ENCODE results near the gene MRGPRG. TPM values are rescaled to one million over a fixed set of nuclear protein-coding genes. Genes with fewer than 3 reads are reported as not detected.

The MRGPRG gene
- total and polyA plus RNA-seq, 4 donors, result not detected

DNA sequence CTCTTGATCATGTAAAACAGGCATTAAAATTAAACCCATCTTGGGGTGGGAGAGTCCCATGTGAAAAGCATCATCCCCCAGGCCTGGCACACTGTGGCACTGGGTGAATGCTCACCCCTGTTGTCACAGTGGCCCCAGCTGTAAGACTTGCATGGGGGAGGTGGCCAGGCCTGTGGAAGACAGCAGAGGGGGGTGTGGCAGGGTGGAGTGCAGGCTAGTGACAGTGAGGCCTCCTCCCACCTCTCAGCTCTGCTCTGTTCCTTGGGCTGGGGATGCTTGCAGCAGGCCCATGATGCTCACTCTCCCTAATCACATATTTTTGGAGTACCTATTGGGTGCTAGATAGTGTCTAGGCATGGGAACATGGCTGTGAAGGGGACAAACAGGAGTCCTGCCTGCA, 43.4 kb downstream of the MRGPRG start (continued):
- TF ChIP-seq, protein P1, sequence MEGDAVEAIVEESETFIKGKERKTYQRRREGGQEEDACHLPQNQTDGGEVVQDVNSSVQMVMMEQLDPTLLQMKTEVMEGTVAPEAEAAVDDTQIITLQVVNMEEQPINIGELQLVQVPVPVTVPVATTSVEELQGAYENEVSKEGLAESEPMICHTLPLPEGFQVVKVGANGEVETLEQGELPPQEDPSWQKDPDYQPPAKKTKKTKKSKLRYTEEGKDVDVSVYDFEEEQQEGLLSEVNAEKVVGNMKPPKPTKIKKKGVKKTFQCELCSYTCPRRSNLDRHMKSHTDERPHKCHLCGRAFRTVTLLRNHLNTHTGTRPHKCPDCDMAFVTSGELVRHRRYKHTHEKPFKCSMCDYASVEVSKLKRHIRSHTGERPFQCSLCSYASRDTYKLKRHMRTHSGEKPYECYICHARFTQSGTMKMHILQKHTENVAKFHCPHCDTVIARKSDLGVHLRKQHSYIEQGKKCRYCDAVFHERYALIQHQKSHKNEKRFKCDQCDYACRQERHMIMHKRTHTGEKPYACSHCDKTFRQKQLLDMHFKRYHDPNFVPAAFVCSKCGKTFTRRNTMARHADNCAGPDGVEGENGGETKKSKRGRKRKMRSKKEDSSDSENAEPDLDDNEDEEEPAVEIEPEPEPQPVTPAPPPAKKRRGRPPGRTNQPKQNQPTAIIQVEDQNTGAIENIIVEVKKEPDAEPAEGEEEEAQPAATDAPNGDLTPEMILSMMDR (IDR thresholded peaks at IDR 0.05; ENCODE audit: low read depth, low read length, missing input control), result no peak
- TF ChIP-seq EGR1 (IDR thresholded peaks at IDR 0.05; ENCODE audit: low read depth in 2 of 2), result no peak
- no peak for TF ChIP-seq JUND (IDR thresholded peaks at IDR 0.05)
- TF ChIP-seq, protein P2, sequence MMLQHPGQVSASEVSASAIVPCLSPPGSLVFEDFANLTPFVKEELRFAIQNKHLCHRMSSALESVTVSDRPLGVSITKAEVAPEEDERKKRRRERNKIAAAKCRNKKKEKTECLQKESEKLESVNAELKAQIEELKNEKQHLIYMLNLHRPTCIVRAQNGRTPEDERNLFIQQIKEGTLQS (IDR thresholded peaks at IDR 0.05), result no peak
- TF ChIP-seq HNF4A (conservative IDR thresholded peaks at IDR 0.05), result no peak

DNA sequence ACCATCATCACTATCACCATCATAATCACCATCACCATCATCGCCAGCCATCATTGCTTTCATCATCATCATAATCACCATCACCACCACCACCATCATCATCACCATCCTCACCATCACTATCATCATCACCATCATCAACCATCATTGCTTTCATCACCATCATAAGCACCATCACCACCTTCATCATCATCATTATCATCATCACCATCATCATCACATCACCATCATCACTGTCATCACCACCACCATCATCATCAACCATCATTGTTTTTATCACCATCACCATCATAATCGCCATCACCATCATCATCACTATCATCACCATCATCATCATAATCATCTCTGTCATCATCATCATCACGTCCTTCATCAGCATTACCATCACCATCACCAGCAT, 44.2 kb downstream of the MRGPRG start:
- Histone ChIP-seq H3K9ac (ENCODE audit: low read depth in 1 of 2, low read length in 2 of 2) (no peak overlapping the region), H3K27me3 (ENCODE audit: control insufficient read depth in 4 of 4, insufficient read depth in 4 of 4, low read length in 3 of 4) (no peaks in the 10 kb centered on the region), H3K4me3 (ENCODE audit: low read depth in 1 of 3, low read length in 3 of 3) (no peak overlapping the region), H3K36me3 (ENCODE audit: control insufficient read depth in 4 of 4, insufficient read depth in 3 of 4, low read depth in 1 of 4, low read length in 3 of 4) (no peaks in the 10 kb centered on the region), H3K9me3 (ENCODE audit: control insufficient read depth in 4 of 4, low read length in 3 of 4) (peaks cover 0 to 11% (median 6%) of the 10 kb centered on the region in 4 donors), H3K27ac (ENCODE audit: low read depth in 1 of 2, low read length in 2 of 2) (no peak overlapping the region), H3K4me1 (ENCODE audit: control insufficient read depth in 4 of 4, insufficient read depth in 4 of 4, low read length in 3 of 4) (no peaks in the 10 kb centered on the region)
- DNase-seq (ENCODE audit: low spot score), result no peak
- TF ChIP-seq, protein P3, sequence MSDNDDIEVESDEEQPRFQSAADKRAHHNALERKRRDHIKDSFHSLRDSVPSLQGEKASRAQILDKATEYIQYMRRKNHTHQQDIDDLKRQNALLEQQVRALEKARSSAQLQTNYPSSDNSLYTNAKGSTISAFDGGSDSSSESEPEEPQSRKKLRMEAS (IDR thresholded peaks at IDR 0.05), result no peak
- TF ChIP-seq HNF4A (conservative IDR thresholded peaks at IDR 0.05) (no peak), SP1 (IDR thresholded peaks at IDR 0.05) (no peak), GABPA (IDR thresholded peaks at IDR 0.05 in 1 of 2, conservative IDR thresholded peaks at IDR 0.05 in 1 of 2) (no peak), RXRA (IDR thresholded peaks at IDR 0.05) (no peak), NR2F2 (IDR thresholded peaks at IDR 0.05) (no peak), FOXA1 (IDR thresholded peaks at IDR 0.05) (no peak), HNF4G (IDR thresholded peaks at IDR 0.05) (no peak), TAF1 (conservative IDR thresholded peaks at IDR 0.05) (no peak), EGR1 (IDR thresholded peaks at IDR 0.05; ENCODE audit: low read depth in 2 of 2) (no peak), JUND (IDR thresholded peaks at IDR 0.05) (no peak), FOXA2 (IDR thresholded peaks at IDR 0.05) (no peak)
- TF ChIP-seq, protein P4, sequence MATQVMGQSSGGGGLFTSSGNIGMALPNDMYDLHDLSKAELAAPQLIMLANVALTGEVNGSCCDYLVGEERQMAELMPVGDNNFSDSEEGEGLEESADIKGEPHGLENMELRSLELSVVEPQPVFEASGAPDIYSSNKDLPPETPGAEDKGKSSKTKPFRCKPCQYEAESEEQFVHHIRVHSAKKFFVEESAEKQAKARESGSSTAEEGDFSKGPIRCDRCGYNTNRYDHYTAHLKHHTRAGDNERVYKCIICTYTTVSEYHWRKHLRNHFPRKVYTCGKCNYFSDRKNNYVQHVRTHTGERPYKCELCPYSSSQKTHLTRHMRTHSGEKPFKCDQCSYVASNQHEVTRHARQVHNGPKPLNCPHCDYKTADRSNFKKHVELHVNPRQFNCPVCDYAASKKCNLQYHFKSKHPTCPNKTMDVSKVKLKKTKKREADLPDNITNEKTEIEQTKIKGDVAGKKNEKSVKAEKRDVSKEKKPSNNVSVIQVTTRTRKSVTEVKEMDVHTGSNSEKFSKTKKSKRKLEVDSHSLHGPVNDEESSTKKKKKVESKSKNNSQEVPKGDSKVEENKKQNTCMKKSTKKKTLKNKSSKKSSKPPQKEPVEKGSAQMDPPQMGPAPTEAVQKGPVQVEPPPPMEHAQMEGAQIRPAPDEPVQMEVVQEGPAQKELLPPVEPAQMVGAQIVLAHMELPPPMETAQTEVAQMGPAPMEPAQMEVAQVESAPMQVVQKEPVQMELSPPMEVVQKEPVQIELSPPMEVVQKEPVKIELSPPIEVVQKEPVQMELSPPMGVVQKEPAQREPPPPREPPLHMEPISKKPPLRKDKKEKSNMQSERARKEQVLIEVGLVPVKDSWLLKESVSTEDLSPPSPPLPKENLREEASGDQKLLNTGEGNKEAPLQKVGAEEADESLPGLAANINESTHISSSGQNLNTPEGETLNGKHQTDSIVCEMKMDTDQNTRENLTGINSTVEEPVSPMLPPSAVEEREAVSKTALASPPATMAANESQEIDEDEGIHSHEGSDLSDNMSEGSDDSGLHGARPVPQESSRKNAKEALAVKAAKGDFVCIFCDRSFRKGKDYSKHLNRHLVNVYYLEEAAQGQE (IDR thresholded peaks at IDR 0.05), result no peak
- TF ChIP-seq, protein P2 (IDR thresholded peaks at IDR 0.05), result no peak
- TF ChIP-seq, protein P5, sequence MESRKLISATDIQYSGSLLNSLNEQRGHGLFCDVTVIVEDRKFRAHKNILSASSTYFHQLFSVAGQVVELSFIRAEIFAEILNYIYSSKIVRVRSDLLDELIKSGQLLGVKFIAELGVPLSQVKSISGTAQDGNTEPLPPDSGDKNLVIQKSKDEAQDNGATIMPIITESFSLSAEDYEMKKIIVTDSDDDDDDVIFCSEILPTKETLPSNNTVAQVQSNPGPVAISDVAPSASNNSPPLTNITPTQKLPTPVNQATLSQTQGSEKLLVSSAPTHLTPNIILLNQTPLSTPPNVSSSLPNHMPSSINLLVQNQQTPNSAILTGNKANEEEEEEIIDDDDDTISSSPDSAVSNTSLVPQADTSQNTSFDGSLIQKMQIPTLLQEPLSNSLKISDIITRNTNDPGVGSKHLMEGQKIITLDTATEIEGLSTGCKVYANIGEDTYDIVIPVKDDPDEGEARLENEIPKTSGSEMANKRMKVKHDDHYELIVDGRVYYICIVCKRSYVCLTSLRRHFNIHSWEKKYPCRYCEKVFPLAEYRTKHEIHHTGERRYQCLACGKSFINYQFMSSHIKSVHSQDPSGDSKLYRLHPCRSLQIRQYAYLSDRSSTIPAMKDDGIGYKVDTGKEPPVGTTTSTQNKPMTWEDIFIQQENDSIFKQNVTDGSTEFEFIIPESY (IDR thresholded peaks at IDR 0.05), result no peak
- 84% methylated on average over 3 of the region's 3 CpGs for WGBS
